ENCODE data around the gene ZSCAN20. TPM values are rescaled to one million over a fixed set of nuclear protein-coding genes. Genes with fewer than 3 reads are reported as not detected.
"Not testable (repeated sequence)": the region's sequence is repeated elsewhere in the genome, so short reads cannot be mapped to it uniquely, and the experiment has no call there.

ZSCAN20 gene
- total RNA-seq, 2 donors from 2014 or later, result 5.0 to 5.4 TPM

DNA sequence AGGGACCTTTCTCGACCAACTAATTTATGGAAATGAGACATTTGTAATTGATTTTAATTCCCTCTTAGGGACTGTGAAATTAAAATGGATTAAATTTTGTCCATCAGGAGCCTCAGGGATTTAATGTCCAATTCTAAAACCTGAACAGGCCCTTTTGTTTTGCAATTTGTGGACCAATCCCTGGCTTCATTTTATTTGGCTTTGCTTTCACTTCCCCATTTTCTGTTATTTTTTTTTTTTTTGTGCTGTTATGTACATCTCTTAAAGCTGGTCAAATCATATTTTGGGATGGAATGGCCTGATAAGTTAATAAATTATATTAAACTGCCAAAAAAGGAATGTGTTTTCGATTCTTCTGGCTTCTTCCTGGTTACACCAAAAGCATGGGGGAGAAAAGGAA, 28.9 kb downstream of the ZSCAN20 start:
- H3K4me1 ChIP-seq, result no peaks in the 10 kb centered on the region
- H3K4me3 ChIP-seq, result no peak overlapping the region
- H3K9ac ChIP-seq (ENCODE audit: low read depth in 2 of 2, low read length in 2 of 2), result no peak overlapping the region
- no peak overlapping the region for H3K27ac ChIP-seq
- no peaks in the 10 kb centered on the region for H3K36me3 ChIP-seq
- no peaks in the 10 kb centered on the region for H3K9me3 ChIP-seq
- TF ChIP-seq, protein P1, sequence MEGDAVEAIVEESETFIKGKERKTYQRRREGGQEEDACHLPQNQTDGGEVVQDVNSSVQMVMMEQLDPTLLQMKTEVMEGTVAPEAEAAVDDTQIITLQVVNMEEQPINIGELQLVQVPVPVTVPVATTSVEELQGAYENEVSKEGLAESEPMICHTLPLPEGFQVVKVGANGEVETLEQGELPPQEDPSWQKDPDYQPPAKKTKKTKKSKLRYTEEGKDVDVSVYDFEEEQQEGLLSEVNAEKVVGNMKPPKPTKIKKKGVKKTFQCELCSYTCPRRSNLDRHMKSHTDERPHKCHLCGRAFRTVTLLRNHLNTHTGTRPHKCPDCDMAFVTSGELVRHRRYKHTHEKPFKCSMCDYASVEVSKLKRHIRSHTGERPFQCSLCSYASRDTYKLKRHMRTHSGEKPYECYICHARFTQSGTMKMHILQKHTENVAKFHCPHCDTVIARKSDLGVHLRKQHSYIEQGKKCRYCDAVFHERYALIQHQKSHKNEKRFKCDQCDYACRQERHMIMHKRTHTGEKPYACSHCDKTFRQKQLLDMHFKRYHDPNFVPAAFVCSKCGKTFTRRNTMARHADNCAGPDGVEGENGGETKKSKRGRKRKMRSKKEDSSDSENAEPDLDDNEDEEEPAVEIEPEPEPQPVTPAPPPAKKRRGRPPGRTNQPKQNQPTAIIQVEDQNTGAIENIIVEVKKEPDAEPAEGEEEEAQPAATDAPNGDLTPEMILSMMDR (IDR thresholded peaks at IDR 0.05), result no peak
- intact Hi-C loops (cut with DNase I), result no loop called here
- no peaks in the 10 kb centered on the region for H3K27me3 ChIP-seq
- DNase-seq, result no peak

- TF ChIP-seq, protein P1 (IDR thresholded peaks at IDR 0.05), result no peak
Observed at GRCh38 chr1:33501774-33502173, 29.3 kb downstream of the ZSCAN20 start.

GRCh38 chr1:33502726-33503125, 30.3 kb downstream of the ZSCAN20 start:
- Histone ChIP-seq H3K36me3 (no peaks in the 10 kb centered on the region), H3K4me1 (no peaks in the 10 kb centered on the region), H3K27me3 (no peaks in the 10 kb centered on the region), H3K9me3 (no peaks in the 10 kb centered on the region), H3K27ac (no peak overlapping the region), H3K9ac (ENCODE audit: low read depth in 2 of 2, low read length in 2 of 2) (no peak overlapping the region), H3K4me3 (no peak overlapping the region)
- TF ChIP-seq, protein P1 (IDR thresholded peaks at IDR 0.05), result no peak
- DNase-seq, result no peak
- intact Hi-C loops (cut with DNase I), result no loop called here

More at GRCh38 chr1:33501774-33502173, 29.3 kb downstream of the ZSCAN20 start:
- Histone ChIP-seq H3K9ac (ENCODE audit: low read depth in 2 of 2, low read length in 2 of 2) (no peak overlapping the region), H3K9me3 (no peaks in the 10 kb centered on the region), H3K27me3 (no peaks in the 10 kb centered on the region), H3K27ac (no peak overlapping the region), H3K4me3 (no peak overlapping the region), H3K4me1 (no peaks in the 10 kb centered on the region), H3K36me3 (no peaks in the 10 kb centered on the region)
- no peak for DNase-seq
- intact Hi-C loops (cut with DNase I), result no loop called here

DNA sequence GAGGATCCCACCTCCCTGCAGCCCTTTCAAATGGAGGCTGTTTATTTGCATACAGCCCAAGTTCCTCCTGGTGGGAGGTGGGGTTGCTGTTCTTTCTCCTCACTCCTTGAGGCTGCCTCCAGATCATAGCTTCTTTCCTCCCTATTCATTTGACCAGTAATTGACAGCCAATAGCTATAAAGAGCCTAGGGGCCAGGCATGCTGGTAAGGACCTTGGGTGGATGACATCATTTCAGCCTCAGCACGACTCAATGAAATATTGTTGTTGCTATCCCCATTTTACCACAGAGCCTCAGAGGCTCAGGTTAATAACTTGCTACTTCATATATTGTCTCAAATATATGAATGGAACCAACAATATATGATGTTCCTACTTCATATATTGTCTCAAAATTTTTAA, 31.1 kb downstream of the ZSCAN20 start:
- no peaks in the 10 kb centered on the region for H3K36me3 ChIP-seq
- no peaks in the 10 kb centered on the region for H3K27me3 ChIP-seq
- no peaks in the 10 kb centered on the region for H3K4me1 ChIP-seq
- no peak overlapping the region for H3K4me3 ChIP-seq
- no peak for DNase-seq
- no peak overlapping the region for H3K27ac ChIP-seq
- H3K9ac ChIP-seq (ENCODE audit: low read depth in 2 of 2, low read length in 2 of 2), result no peak overlapping the region
- H3K9me3 ChIP-seq, result no peaks in the 10 kb centered on the region
- TF ChIP-seq, protein P1 (IDR thresholded peaks at IDR 0.05), result no peak
- intact Hi-C loops (cut with DNase I), result no loop called here

DNA sequence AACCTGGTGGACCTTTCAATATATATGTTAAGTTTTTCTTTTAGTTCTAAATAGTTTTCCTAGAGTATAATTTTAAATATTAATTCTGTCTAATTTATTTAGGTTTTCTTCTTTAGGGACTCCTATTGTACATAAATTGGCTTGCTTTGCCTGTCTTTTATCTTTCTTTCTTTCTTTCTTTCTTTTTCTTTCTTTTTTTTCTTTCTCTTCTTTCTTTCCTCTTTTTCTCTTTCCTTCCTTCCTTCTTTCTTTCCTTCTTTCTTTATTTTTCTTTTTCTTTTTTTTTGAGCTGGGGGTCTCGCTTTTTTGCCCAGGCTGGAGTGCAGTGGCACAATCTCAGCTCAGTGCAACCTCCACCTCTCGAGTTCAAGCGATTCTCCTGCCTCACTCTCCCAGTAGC, 35.2 kb downstream of the ZSCAN20 start:
- H3K9ac ChIP-seq (ENCODE audit: low read depth in 2 of 2, low read length in 2 of 2), result no peak overlapping the region
- TF ChIP-seq, protein P1 (IDR thresholded peaks at IDR 0.05), result no peak
- H3K4me1 ChIP-seq, result no peaks in the 10 kb centered on the region
- no peak for DNase-seq
- H3K4me3 ChIP-seq, result no peak overlapping the region
- H3K9me3 ChIP-seq, result no peaks in the 10 kb centered on the region
- no peak overlapping the region for H3K27ac ChIP-seq
- intact Hi-C loops (cut with DNase I), result no loop called here
- H3K36me3 ChIP-seq, result no peaks in the 10 kb centered on the region
- H3K27me3 ChIP-seq, result no peaks in the 10 kb centered on the region

- no peaks in the 10 kb centered on the region for H3K4me1 ChIP-seq
- no peaks in the 10 kb centered on the region for H3K9me3 ChIP-seq
- no peaks in the 10 kb centered on the region for H3K27me3 ChIP-seq
- no peak for DNase-seq
- intact Hi-C loops (cut with DNase I), result no loop called here
- H3K36me3 ChIP-seq, result no peaks in the 10 kb centered on the region
- H3K27ac ChIP-seq, result no peak overlapping the region
- TF ChIP-seq, protein P1 (IDR thresholded peaks at IDR 0.05), result no peak
- no peak overlapping the region for H3K9ac ChIP-seq (ENCODE audit: low read depth in 2 of 2, low read length in 2 of 2)
- H3K4me3 ChIP-seq, result no peak overlapping the region
Observed at GRCh38 chr1:33508151-33508550, 35.7 kb downstream of the ZSCAN20 start.

- DNase-seq; H3K4me1 ChIP-seq; H3K27me3 ChIP-seq; H3K27ac ChIP-seq; H3K4me3 ChIP-seq; H3K36me3 ChIP-seq; intact Hi-C loops (cut with DNase I); H3K9me3 ChIP-seq; H3K9ac ChIP-seq (ENCODE audit: low read depth in 2 of 2, low read length in 2 of 2): not testable (repeated sequence)
Observed at GRCh38 chr1:33509276-33509675, 36.8 kb downstream of the ZSCAN20 start.

All from colonic mucosa (tissue), 4 donors.